NT2/D1 (cell line): ENCODE measurements around the gene RPH3AL.
"Not testable (repeated sequence)": the region's sequence is repeated elsewhere in the genome, so short reads cannot be mapped to it uniquely, and the experiment has no call there.

Experiments used
- SUZ12 ChIP-seq: IDR thresholded peaks from 2 replicates; pipeline ENCODE4 v1.6.1; 2011; ENCODE audit not compliant: insufficient read length, insufficient read depth; ENCODE audit errors: extremely low read depth
- YY1 ChIP-seq: IDR thresholded peaks from 2 replicates; pipeline ENCODE4 v1.6.1; 2011; ENCODE audit not compliant: insufficient read length, insufficient read depth
- ZNF274 ChIP-seq: IDR thresholded peaks from 2 replicates; pipeline ENCODE4 v1.6.1; 2011; ENCODE audit warnings: mild to moderate bottlenecking, low read depth, low read length

DNA sequence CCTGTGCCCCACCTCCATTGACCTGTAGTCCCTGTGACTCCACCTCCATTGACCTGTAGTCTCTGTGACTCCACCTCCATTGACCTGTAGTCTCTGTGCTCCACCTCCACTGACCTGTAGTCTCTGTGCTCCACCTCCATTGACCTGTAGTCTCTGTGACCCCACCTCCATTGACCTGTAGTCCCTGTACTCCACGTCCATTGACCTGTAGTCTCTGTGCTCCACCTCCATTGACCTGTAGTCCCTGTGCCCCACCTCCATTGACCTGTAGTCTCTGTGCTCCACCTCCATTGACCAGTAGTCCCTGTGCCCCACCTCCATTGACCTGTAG is 38.0 kb downstream of the RPH3AL start:
- TF ChIP-seq ZNF274, YY1, SUZ12: not testable (repeated sequence)
